Measurements from ENCODE around the gene LY6G5C.

The LY6G5C gene

DNA sequence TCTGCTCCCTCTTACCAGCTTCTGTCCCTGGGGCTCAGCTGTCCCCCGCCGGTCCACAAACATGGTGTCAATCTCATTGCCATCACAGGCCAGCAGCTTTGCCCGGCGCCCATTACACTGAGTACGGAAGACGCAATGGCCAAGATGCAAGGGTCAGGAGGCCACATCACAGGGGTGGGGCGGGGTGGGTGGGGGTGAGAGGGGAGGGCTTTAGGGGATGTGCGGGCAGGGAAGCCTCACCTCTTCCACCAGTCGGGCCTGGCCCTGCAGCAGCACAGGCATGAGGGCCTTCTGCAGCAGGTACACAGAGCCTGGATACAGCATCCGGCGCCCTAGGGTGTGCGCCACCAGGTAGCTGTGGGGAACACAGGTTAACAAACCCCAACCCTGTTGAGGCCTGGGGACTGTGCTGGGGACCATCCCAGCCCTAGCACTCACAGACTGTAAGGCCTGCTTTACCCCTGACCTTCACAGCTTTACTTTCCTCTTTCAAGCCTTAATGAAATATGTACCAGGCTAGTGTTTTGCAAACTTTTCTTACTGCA lies 10.8 kb upstream of the LY6G5C start:
- no peak for DNase-seq (ENCODE audit: low read depth in 2 of 2)

GRCh38 chr6:31691078-31691463 lies 10.2 kb upstream of the LY6G5C start:
- DNase-seq (ENCODE audit: low read depth in 2 of 2): no peak

DNA sequence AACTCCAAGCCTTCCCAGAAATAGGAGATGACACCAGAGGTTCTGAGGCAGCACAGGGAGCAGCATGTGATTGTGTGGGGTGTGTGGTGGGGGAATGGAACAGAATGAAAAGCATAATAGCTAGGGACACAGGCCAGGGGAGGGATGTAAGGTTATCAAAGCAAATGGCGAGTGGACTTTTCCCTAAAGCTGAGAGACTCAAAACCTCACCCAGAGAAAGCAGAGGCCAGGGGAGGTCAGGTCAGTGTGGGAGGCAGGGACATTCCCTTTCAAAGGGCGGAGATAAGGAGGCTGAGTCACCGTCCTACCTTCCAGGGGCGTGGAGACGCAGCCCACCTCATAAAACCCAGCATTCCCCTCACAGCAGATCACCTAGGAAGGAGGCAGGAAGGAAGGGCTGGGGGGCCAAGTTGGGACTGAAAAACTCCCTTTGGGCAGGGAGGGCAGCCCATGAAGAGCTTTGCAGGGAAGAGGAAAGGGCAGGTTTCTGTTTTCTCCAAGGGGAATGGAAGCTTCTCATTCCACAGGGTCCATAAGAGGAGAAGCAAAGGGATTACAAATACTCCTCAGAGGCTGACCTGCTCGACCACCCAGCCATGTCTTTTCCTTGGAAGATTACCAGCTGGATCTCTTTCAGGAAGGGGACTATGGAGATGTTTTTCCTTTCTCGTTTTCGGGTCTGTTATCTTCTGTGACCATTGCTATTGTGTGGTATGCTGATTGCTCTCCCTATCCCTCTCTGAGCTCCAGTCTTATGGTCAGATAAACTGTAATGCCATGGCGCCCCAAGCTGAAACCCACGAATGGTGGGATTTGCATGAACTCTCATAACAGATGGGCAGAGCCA lies 9.6 kb upstream of the LY6G5C start:
- DNase-seq (ENCODE audit: low read depth in 2 of 2): no peak

DNA sequence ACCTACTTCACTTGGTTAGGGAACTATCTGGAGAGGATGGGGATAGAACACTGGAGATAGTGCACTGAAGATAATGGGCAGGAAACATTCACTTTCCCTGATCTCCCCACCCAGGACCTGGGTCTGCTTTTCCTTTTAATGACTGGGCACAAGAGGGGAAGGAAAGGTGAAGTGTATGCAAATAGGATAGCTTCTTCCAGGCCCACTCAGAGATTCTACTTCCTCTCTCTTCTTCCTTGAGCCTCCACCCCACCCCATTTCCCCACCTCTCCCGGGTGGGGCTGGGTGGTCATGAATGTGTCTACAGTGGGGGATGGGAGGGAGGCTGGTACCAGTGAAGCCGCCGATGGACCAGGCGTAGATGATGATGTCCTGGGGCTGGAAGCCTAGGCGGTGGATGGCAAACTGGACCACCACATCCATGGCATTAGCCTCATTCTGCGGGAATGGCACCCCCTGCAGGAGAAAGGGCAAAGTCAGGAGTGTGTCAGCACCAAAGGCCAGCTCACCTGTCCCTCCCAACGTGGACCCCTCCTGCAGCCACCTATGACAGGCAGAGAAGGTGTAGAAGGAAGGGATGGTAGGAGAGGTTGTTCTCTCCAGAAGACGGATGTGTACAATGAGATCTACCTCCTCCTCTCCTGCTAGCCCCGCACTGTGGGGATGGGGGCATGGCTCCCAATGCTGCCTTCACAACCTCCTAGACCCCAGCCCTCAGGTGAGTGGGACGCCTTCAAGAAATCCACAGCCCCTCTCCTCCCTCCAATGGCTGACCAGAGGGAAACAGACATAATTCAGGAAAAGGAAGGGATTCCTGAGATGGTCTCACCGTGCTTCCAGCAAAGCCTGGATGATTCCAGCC lies 8.6 kb upstream of the LY6G5C start:
- no peak for DNase-seq (ENCODE audit: low read depth in 2 of 2)

- no peak for DNase-seq (ENCODE audit: low read depth in 2 of 2)
These were observed 7.2 kb upstream of the LY6G5C start for GRCh38 chr6:31687860-31688693.

GRCh38 chr6:31687321-31687720 lies 6.5 kb upstream of the LY6G5C start:
- no peak for DNase-seq (ENCODE audit: low read depth in 2 of 2)

DNA sequence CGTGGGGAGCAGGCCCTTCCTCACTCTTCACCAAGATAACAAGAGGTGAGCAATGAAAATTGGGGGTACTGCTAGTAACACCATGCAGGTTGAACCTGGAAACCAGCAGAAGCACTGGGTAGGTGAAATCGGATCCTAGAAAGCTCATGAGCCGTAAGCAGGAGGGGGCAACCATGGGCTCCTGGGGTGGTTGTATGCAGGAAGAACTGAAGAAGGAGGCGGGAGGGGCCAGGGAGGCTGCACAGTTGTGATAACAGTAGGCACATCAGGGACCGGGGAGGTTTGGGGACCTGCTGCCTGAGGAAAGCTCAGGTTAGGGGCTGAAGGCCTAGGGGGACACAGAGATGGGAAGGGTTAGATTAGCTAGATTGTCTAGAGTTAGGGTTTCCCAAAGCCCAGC lies 5.6 kb upstream of the LY6G5C start:
- DNase-seq (ENCODE audit: low read depth in 2 of 2): no peak

DNA sequence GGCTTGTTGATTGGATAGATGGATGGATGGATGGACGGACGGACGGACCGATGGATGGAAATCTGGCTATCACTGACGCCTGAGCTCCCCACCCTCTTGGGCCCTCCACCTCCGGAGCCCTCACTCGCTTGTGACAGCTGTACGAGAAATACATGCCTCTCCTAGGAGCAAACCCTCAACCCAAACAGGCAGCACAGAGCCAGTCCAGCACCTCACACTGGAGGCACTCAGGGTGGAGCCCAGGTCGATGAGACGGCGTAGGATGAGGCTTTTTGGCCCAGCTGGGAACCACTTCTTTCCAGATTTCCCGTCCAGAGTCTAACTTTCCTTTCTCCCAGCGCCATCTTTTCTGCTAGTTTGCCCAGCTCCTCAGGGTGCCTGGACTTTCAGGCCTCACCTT lies 2.7 kb upstream of the LY6G5C start:
- DNase-seq (ENCODE audit: low read depth in 2 of 2): no peak

DNA sequence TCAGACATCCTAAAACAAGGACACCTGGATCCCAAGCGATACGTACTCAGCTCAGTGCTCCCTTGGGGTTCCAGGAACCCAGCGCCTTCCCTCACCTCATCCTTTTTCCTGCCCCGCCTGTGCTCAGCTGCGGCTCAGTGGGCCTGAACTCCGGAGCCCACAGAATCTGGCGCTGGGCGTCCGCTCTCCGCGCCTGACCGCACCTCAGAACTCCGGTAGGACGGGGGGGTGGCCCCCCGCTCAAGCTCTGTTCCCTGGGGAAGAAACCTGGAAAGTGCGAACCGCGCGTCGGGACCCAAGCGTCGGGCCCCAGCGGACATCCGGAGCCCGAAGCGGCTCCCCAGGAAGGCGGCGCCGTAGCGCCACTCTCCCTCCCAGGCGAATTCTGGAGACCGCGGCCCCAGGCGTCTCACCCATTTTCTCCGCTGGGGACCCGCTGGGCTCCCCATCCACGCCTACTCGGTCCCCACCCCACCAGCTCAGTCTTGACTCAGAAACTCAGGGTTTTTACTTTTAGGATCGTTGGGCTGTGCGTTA lies 336 bp upstream of the LY6G5C start:
- DNase-seq (ENCODE audit: low read depth in 2 of 2): no peak

- no peak for DNase-seq (ENCODE audit: low read depth in 2 of 2)
These were observed 2.9 kb downstream of the LY6G5C start for GRCh38 chr6:31677955-31678354.

DNA sequence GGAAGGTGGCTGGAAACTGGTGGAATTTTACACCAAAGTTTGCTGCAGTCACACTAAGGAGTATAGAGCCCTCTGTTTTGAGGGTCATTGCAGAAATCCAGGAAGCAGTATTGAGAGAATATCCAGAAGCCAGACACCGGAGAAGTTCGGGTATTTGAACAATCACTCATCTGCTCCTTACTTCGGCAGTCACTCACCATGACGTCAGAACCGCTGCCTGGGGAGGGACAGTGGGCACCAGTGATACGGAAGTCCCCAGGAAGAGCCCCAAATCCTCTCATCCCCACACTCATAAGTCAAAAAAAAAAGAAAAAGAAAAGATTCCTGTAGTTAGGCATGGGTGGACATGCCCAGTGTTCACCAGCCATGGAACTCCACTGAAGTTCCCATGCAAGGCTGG lies 4.0 kb downstream of the LY6G5C start:
- no peak for DNase-seq (ENCODE audit: low read depth in 2 of 2)

DNA sequence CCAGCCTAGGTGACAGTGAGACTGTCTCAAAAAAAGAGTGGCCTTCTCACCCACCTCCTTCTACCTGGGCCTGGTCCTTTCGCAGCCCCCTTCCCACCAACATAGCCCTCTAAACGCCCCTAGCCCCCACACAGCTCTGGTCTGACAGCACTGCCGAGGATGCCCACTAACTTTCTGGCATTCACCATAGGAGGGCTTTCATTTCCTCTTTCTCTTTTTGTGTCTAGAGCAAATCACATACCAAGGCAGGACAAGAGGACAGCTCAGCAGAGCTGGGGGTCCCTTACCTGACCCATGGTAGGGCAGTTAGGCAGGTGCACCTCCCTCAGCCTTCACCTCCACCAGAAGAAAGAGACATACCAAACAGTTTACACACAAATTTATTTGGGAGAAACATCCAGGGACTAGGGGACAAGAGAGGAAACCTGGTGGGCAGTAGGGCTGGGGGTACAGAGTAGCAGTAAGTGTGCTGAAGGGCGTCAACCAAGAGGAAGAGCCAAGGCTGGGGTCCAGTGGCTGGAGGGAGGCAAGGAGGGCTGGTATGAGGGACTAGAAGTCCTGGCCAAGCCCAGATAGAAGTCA lies 4.5 kb downstream of the LY6G5C start:
- no peak for DNase-seq (ENCODE audit: low read depth in 2 of 2)

DNA sequence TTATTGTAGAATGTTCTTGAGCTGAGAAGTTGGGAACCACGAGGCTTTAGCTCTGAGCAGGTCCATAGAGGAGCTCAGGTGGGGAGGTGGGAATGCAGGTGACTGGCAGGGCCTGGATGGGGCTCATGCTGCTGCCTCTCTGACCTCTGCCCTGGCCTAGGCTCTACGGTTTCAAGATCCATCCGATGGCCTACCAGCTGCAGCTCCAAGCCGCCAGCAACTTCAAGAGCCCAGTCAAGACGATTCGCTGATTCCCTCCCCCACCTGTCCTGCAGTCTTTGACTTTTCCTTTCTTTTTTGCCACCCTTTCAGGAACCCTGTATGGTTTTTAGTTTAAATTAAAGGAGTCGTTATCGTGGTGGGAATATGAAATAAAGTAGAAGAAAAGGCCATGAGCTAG lies 11.2 kb downstream of the LY6G5C start, which contains the start of gene LY6G5B:
Gene LY6G5B (plus strand): TSS at position 301 of the 400 bp plus-strand sequence. CDS start 975 bp downstream, outside the sequence.
- DNase-seq (ENCODE audit: low read depth in 2 of 2): no peak

DNA sequence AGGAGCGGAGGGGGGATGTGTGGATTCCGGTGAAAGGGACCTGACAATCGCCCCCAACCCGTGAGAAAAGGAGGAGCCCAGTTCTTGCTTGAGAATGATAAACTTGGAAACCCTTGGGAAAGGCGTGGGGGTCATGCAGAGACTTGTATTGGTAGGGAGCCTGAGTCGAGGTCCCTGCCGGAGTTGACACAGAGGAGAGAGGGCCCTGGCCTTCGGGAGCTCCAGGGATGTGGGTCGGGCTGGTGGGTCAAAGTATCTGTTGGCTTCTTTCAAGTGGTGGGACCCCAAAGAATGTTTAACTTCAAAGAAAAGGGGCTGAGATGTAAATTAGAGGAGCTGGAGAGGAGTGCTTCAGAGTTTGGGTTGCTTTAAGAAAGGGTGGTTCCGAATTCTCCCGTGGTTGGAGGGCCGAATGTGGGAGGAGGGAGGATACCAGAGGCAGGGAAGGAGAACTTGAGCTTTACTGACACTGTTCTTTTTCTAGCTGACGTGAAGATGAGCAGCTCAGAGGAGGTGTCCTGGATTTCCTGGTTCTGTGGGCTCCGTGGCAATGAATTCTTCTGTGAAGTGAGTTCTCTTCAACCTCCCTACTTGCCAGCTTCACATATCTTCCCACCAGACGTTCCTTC lies 14.4 kb downstream of the LY6G5C start:
- no peak for DNase-seq (ENCODE audit: low read depth in 2 of 2)

- DNase-seq (ENCODE audit: low read depth in 2 of 2): peak; percentile 96 to 97
These were observed 15.1 kb downstream of the LY6G5C start, which contains the start of gene CSNK2B for GRCh38 chr6:31665501-31666336. Gene CSNK2B (plus strand): TSS chr6:31666080. CDS start chr6:31666832, 752 bp downstream.

GRCh38 chr6:31664790-31665500 lies 15.9 kb downstream of the LY6G5C start, which contains the start of gene GPANK1:
Gene GPANK1 (minus strand): TSS chr6:31664997. CDS start chr6:31664478, 519 bp downstream.
- DNase-seq (ENCODE audit: low read depth in 2 of 2): peak; percentile 70 to 85

- DNase-seq (ENCODE audit: low read depth in 2 of 2): no peak
These were observed 16.7 kb downstream of the LY6G5C start for GRCh38 chr6:31663961-31664789.

All from stimulated activated CD8-positive, alpha-beta memory T cell treated with anti-CD3 and anti-CD28 coated beads, Interleukin-7, amount 100 ng/mL, for 1 hour (primary cell).